HL-60/S4 (cell line): ENCODE measurements around the gene NUTM2F.
"Not testable (repeated sequence)": the region's sequence is repeated elsewhere in the genome, so short reads cannot be mapped to it uniquely, and the experiment has no call there.

ENCODE experiments used
- in situ Hi-C: fragments of 300-500 bp; cut with MboI; formaldehyde crosslinking; loops from 2 replicates; pipeline ENCODE4 v1.14.3; 2022; ENCODE audit warnings: low sequenced_read_pairs

The NUTM2F gene

DNA sequence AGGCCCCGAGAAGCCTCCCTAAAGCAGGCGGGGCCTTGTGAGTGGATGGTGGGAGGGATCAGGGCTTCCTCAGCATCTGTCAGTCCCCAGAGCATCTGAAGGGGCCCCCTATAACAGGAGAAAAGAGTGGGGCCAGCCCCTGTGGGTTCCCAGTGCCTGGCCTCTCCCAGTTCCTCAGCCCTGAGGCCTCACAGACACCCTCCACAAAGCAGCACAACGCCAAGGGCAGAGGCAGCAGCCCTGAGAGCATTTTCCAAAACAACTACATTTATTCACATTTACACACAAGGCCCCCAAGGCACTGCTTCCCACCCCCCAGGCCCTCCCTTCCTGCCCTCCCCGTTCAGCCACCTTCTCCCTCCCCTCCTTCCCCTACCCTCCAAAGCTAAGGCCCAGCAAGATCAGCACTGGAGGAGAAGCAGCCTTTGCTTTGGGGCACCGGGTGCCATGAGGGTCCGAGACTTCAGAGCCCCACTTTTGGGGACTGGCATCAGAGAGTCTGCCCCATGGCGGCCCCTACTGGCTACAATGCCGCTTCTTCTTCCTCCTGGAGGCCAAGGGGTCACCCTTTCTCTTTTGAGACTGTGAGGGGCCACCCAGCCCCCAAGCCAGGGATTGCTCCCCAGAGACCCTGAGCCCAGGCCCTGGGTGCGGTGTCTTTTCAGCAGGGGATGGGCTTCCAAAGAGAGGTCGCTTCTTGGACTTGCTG, 10.3 kb downstream of the NUTM2F start:
- in situ Hi-C loops, result not testable (repeated sequence)

- in situ Hi-C loops, result not testable (repeated sequence)
Measured at GRCh38 chr9:94316236-94316635, 12.2 kb downstream of the NUTM2F start.

DNA sequence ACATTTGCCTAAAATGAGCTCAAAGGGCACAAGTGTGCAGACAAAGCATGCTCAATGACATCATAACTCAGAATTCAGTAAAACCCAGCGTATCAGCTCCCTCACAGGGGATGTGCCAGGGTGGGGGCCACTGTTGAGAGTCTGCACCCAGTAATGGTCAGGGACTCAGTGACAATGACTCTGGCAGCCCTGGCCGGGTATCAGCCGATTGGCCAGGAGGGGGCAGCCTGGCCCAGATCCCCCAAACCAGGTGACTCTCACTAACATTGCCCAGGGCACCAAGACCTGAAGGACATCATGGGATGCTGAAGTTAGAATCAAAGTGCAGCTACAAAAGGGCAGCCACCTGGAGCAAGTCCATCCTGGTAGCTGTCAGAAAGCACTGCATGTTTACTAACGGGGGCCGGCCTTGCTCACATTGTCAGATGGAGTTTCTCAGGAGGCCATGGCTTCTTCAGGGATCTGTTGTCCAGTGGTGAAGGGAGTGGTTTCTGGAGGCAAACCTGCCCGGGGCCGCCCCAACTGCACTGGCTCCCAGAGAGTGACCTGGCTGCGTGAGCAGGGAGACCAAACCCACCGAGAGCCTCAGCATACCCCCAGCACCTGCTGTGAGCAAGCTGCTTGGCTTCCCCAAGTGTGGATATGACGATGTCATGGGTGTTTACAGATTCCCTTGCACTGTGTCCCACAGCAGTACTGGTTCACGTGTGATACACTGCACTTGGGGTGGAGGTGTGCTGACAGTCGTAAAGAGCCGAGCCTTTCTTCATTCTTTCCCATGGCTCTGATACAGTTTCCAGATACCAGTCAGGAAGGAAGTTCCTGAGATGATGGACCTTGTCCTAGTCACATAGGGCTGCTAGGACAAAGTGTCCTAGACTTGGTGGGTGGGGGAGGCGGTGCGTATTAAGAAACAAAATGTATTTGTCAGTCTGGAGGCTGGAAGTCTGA, 13.1 kb downstream of the NUTM2F start:
- in situ Hi-C loops, result not testable (repeated sequence)

DNA sequence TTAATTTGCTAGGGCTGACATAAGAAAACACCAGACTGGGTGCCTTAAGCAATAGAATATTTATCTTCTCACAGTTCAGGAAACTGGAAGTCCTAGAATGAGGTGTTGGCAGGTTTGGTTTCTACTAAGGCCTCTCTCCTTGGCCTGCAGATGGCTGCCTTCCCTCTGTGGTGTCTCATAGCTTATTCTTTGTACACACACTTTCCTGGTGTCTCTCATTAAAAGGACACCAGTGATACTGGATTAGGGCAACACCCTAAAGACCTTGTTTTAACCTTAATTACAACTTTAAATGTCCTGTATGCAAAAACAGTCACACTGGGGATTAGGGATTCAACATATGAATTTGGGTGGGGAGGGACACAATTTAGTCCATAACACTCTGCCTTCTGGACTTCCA, 25.1 kb downstream of the NUTM2F start:
- in situ Hi-C loops, result no loop called here

GRCh38 chr9:94302426-94302825, 26.0 kb downstream of the NUTM2F start:
- in situ Hi-C loops, result no loop called here

- in situ Hi-C loops, result no loop called here
Measured at GRCh38 chr9:94301583-94301982, 26.9 kb downstream of the NUTM2F start.

DNA sequence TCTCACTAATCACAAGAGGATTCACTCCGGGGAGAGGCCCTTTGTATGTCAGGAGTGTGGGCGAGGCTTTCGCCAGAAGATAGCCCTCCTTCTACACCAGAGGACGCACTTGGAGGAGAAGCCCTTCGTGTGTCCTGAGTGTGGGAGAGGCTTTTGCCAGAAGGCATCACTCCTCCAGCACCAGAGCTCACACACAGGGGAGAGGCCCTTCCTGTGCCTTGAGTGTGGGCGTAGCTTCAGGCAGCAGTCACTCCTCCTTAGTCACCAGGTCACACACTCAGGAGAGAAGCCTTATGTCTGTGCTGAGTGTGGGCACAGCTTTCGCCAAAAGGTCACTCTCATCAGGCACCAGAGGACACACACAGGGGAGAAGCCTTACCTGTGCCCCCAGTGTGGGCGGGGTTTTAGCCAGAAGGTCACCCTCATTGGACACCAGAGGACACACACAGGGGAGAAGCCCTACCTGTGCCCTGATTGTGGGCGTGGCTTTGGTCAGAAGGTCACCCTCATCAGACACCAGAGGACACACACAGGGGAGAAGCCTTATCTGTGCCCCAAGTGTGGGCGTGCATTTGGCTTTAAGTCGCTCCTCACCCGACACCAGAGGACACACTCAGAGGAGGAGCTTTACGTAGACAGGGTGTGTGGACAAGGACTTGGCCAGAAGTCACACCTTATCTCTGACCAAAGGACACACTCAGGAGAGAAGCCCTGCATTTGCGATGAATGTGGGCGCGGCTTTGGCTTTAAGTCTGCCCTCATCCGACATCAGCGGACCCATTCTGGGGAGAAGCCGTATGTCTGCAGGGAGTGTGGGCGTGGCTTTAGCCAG, 27.8 kb downstream of the NUTM2F start:
- in situ Hi-C loops, result no loop called here

DNA sequence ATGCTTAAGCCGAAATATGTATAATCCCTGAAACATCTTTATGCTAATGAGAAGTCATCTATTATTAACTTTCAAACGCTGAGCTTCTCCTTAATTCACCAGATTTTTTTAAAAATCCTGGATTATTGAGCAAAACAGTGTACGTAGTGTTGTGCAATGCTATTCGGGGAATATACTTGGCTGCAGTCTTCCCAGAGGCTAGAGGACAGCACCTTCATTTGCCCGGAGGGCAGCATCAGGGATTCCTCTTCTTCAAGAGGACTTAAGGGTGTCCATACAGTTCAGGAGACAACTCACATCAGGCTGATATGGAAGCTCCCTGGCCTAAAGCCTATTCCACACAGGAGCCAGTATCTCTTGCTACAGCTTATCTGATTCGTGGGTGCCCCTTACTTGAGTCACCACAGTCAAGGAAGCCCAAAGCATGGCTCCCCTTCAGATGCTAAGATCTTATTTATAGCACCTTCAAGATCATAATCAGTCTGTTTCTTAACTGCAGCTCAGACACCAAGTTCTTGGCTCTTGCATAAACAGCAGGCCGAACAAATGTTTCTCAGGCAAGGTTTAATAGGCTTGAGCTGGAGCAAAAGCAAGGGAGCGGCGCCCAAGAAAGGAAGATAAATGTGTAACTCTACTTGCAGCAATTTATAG, 29.4 kb downstream of the NUTM2F start:
- in situ Hi-C loops, result no loop called here

DNA sequence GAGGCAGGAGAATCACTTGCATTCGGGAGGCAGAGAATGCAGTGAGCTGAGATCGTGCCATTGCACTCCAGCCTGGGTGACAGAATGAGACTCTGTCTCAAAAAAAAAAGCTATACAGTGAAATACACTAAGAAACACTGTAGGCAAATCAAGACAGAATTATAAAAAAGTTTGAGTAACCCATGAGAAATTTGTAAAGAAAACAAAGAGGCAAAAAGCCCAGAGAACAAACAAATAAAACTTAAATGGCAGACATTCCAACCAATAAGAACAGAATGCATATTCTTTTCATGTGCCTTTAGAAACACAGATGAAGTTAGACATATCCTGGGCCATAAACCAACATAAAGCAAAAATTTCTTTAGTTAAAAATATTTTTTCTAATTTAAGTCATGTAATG, 38.8 kb downstream of the NUTM2F start:
- in situ Hi-C loops, result no loop called here

DNA sequence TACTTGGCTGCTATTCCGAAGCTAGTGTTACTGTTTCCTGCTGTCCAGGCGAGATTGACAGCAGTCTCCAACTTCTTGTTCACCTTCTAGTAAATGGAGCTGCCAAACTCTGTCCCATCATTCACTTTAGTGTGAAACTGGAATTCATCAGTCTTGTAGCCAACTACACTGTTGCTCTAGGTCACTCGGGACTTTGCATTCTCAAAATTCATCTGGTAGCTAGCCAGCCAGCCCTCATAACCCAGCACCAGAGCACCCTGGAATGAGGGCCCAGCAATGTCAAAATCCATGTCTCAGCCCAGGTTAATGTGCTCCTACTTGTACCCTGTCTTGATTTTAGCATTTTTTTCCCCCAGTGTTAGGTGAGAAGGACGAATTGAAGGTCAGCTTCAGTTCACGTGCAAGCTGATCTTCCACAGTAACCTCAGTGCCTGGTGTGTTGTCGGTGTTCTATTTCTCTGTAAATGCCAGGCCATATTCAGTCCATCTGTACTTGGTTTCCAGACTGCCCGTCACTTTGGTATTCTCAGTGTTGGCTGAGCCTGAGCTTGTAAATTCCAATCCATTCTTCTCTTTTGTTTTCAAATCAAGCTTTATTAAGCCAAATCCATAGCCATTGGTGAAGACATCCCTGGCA, 40.4 kb downstream of the NUTM2F start:
- in situ Hi-C loops, result no loop called here

DNA sequence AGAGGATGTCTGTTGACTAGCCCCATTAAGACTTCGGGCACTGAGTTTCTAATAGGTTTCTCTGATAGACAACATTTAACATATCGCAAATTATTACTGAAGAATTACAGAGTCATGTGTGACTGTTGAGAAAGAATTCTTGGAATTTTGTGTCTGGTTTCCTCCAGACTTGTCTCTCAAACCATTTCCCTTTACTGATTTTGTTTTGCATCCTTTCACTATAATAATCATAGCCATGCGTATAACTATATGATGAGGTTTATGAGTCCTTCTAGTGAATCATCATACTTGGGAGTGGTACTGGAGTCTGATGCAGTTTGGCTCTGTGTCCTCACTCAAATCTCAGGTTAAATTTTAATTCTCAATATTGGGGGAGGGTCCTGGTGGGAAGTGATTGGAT, 42.3 kb downstream of the NUTM2F start:
- in situ Hi-C loops, result no loop called here

DNA sequence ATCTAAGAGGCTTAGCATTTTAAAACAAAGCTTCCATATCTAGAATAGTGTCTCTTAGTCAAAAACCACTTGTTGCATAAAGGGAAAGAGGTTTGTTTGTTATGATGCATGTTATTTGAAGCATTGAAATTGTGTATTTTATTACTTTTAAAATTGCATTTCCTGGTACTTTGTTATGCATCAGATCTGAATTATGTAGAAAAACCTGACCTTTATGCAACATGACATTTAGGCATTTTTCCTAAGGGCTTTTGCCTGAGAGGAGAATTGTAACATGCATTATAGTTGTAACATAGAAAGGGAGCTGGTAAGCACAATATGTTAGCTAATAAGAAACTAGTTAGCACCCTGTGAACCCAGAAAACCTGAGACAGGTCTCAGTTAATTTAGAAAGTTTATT, 47.3 kb downstream of the NUTM2F start:
- in situ Hi-C loops, result no loop called here

DNA sequence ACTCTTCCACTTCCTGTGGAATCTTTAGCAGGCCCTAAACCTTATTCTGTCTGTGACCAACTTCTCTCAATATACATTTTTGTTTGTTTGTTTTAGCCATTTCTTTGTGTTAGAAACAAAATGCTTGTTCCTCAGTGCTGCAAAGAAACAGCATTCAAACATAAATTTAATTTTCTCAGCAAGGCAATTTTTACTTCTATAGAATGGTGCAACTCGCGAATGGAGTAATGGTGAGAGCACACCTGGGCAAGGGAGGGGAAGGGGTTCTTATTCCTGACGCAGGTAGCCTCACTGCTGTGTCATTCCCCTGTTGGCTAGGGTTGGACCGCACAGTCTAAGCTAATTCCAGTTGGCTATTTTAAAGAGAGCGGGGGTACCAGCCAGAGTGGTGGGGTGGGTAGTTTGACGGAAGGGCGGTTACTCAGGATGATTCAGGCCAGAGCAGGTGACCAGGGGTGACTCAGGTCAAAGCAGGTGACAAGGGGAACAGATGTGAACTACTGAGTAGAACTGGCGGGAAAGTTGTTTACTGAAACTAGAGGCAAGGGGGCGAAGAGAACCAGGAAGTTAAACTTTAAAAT, 47.9 kb downstream of the NUTM2F start:
- in situ Hi-C loops, result no loop called here

- in situ Hi-C loops, result no loop called here
Measured at GRCh38 chr9:94277885-94278536, 50.4 kb downstream of the NUTM2F start.

DNA sequence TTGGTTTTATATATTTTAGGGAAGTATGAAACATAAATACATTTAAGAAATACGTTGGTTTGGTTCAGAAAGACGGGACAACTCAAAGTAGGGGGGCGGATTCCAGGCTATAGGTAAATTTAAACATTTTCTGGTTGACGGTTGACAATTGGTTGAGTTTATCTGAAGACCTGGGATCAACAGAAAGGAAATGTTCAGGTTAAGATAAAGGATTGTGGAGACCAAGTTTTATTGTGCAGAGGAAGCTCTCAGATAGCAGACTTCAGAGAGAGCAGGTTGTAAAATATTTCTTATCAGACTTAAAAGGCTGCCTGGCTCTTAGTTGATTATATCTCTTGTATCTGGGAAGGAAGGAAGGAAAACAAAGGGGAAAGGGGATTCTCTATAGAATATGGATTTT, 51.4 kb downstream of the NUTM2F start:
- in situ Hi-C loops, result not testable (repeated sequence)

- in situ Hi-C loops, result no loop called here
Measured at GRCh38 chr9:94270009-94270408, 58.4 kb downstream of the NUTM2F start.

DNA sequence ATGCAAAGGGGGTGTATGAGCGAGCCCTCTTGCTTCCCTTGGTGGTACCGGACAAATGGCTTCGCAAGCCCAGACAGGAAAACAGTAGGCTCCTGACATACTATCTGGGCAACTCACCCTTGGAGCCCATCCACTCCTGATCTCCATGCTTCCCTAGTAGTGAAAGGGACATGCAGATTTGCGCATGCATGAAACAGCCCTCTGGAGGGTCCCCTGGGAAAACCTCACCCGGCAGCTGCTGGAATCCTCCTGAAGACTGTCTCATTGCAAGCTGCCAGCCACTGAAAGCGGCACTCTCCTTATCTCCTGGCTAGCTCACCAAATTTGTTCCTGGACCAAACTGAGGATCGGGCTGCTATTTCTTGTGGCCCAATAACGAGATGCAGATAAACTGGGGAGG, 59.2 kb downstream of the NUTM2F start:
- in situ Hi-C loops, result no loop called here
